ENCODE data around the gene FAM83F. TPM values are rescaled to one million over a fixed set of nuclear protein-coding genes. Genes with fewer than 3 reads are reported as not detected.

Gene FAM83F
- total and polyA plus RNA-seq, 10 of the 15 experiments (the other 5 are each of a cell fraction or from before 2014, with no cell fraction given), result 0.01 to 0.05 (median 0.01) TPM; not detected in 7

DNA sequence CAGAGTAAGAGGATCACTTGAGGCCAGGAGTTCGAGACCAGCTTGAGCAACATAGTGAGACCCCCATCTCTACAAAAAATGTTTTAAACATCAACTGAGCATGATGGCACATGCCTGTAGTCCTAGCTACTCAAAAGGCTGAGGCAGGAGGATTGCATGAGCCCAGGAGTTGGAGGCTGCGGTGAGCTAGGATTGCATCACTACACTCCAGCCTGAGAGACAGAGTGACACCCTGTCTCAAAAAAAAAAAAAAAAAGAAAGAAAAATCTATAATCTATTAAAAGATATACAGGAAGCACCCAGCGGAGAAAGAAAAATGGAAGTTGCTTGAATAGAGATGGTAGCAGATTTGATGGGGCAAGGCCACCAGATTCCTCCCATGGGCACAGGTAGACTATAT, 61.8 kb downstream of the FAM83F start:
- FAIRE-seq, result no peak

DNA sequence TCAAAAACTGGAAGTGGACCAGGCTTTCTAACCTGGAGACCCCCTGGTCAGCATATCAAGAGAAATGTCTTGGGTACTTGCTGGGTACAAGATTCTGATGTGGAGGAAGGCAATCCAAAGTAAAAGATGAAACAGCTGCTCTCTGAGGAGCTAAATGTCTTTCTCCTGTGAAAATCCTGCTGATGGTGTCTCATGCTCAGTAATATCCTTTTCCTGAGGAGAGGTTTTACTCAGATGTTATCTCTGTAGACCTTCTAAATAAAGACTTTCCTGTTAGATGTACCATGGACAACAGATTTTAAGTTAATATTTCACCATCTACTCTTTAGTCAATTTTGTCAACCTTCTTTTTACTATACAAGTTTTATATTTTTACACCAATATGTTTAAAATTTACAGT, 62.9 kb downstream of the FAM83F start:
- Histone ChIP-seq H3K27me3 (replicated peaks in 1 of 2; ENCODE audit: control insufficient read depth in 2 of 2, insufficient read depth in 2 of 2, low read length in 1 of 2) (no peaks in the 10 kb centered on the region), H3K9ac (ENCODE audit: control insufficient read depth, insufficient read depth, low read length) (no peak overlapping the region), H3K27ac (ENCODE audit: control insufficient read depth, insufficient read depth) (no peak overlapping the region), H3K4me2 (ENCODE audit: control insufficient read depth, insufficient read depth) (no peak overlapping the region), H3K4me1 (ENCODE audit: control insufficient read depth, insufficient read depth, low read length) (peaks cover 14% of the 10 kb centered on the region), H3K4me3 (no peak overlapping the region), H2AFZ (ENCODE audit: control insufficient read depth, low read depth, low read length) (no peak overlapping the region), H3K79me2 (ENCODE audit: control insufficient read depth, insufficient read depth, low read length) (peaks cover 5% of the 10 kb centered on the region), H4K20me1 (ENCODE audit: control insufficient read depth, insufficient read depth) (no peaks in the 10 kb centered on the region; the same call in none of the 2 replicates), H3K36me3 (ENCODE audit: control insufficient read depth in 2 of 2, insufficient read depth in 2 of 2, low read length in 1 of 2) (no peaks in the 10 kb centered on the region), H3K9me3 (replicated peaks; ENCODE audit: control insufficient read depth, insufficient read depth, low read length) (no peaks in the 10 kb centered on the region)
- ChIA-PET SMC1A (ENCODE audit: uncharacterized antibody, unreplicated experiment) (interaction anchor here (0.9 to 1.4 kb wide), 2 partner anchors 13 to 17 kb away, joined by 3 to 4 read pairs; no protein-coding TSS in a partner anchor), POLR2A (no interaction called here), CTCF (interaction anchor here (0.7 to 0.8 kb wide), 2 partner anchors 120 to 514 kb away, joined by 3 read pairs; partner anchors contain the start of gene TNRC6B), RAD21 (ENCODE audit: unreplicated experiment) (no interaction called here)
- FAIRE-seq (no peak), DNase-seq (ENCODE audit: low read depth, low spot score) (no peak), ATAC-seq (no peak)
- intact Hi-C loops (cut with micrococcal nuclease; ENCODE audit: unreplicated experiment) (no loop called here), in situ Hi-C loops (cut with MboI) (no loop called here)
- no peak for TF ChIP-seq SMAD5 (IDR thresholded peaks at IDR 0.05; ENCODE audit: low read depth)
- TF ChIP-seq, protein P1, sequence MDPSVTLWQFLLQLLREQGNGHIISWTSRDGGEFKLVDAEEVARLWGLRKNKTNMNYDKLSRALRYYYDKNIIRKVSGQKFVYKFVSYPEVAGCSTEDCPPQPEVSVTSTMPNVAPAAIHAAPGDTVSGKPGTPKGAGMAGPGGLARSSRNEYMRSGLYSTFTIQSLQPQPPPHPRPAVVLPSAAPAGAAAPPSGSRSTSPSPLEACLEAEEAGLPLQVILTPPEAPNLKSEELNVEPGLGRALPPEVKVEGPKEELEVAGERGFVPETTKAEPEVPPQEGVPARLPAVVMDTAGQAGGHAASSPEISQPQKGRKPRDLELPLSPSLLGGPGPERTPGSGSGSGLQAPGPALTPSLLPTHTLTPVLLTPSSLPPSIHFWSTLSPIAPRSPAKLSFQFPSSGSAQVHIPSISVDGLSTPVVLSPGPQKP (IDR thresholded peaks at IDR 0.05; ENCODE audit: low read depth, low read length), result no peak
- no peak for TF ChIP-seq IKZF1 (conservative IDR thresholded peaks at IDR 0.05)
- TF ChIP-seq, protein P2, sequence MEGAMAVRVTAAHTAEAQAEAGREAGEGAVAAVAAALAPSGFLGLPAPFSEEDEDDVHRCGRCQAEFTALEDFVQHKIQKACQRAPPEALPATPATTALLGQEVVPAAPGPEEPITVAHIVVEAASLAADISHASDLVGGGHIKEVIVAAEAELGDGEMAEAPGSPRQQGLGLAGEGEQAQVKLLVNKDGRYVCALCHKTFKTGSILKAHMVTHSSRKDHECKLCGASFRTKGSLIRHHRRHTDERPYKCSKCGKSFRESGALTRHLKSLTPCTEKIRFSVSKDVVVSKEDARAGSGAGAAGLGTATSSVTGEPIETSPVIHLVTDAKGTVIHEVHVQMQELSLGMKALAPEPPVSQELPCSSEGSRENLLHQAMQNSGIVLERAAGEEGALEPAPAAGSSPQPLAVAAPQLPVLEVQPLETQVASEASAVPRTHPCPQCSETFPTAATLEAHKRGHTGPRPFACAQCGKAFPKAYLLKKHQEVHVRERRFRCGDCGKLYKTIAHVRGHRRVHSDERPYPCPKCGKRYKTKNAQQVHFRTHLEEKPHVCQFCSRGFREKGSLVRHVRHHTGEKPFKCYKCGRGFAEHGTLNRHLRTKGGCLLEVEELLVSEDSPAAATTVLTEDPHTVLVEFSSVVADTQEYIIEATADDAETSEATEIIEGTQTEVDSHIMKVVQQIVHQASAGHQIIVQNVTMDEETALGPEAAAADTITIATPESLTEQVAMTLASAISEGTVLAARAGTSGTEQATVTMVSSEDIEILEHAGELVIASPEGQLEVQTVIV (IDR thresholded peaks at IDR 0.05; ENCODE audit: borderline replicate concordance, partially characterized antibody), result no peak
- BruUV-seq (replicated peaks), result no TSS peak

More for the DNA sequence above, 61.8 kb downstream of the FAM83F start:
- TF ChIP-seq SREBF2 (IDR thresholded peaks at IDR 0.05; ENCODE audit: low read length), result no peak
- TF ChIP-seq, protein P3, sequence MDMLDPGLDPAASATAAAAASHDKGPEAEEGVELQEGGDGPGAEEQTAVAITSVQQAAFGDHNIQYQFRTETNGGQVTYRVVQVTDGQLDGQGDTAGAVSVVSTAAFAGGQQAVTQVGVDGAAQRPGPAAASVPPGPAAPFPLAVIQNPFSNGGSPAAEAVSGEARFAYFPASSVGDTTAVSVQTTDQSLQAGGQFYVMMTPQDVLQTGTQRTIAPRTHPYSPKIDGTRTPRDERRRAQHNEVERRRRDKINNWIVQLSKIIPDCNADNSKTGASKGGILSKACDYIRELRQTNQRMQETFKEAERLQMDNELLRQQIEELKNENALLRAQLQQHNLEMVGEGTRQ (IDR thresholded peaks at IDR 0.05; ENCODE audit: borderline replicate concordance, low read depth, low read length), result no peak
- no peak for TF ChIP-seq CREB1 (IDR thresholded peaks at IDR 0.05; ENCODE audit: low read depth)
- Histone ChIP-seq H3K9ac (ENCODE audit: control insufficient read depth, insufficient read depth, low read length) (no peak overlapping the region), H3K4me3 (no peak overlapping the region), H3K36me3 (ENCODE audit: control insufficient read depth in 2 of 2, insufficient read depth in 2 of 2, low read length in 1 of 2) (no peaks in the 10 kb centered on the region), H3K27me3 (replicated peaks in 1 of 2; ENCODE audit: control insufficient read depth in 2 of 2, insufficient read depth in 2 of 2, low read length in 1 of 2) (no peaks in the 10 kb centered on the region), H3K27ac (ENCODE audit: control insufficient read depth, insufficient read depth) (no peak overlapping the region), H3K79me2 (ENCODE audit: control insufficient read depth, insufficient read depth, low read length) (peaks cover 5% of the 10 kb centered on the region), H3K9me3 (replicated peaks; ENCODE audit: control insufficient read depth, insufficient read depth, low read length) (no peaks in the 10 kb centered on the region), H2AFZ (ENCODE audit: control insufficient read depth, low read depth, low read length) (no peak overlapping the region), H3K4me2 (ENCODE audit: control insufficient read depth, insufficient read depth) (no peak overlapping the region), H3K4me1 (ENCODE audit: control insufficient read depth, insufficient read depth, low read length) (peaks cover 18% of the 10 kb centered on the region), H4K20me1 (ENCODE audit: control insufficient read depth, insufficient read depth) (no peaks in the 10 kb centered on the region; the same call in none of the 2 replicates)
- ATAC-seq, result no peak
- SMC1A ChIA-PET (ENCODE audit: uncharacterized antibody, unreplicated experiment), result interaction anchor here (1.2 to 1.9 kb wide), 6 partner anchors 9 to 292 kb away, joined by 3 to 10 read pairs (median 5); no protein-coding TSS in a partner anchor
- 65% methylated on average over 3 of the region's 3 CpGs for WGBS (ENCODE audit: insufficient coverage, insufficient replicate concordance, low lambda C conversion rate, missing lambda C conversion rate)
- intact Hi-C loops (cut with micrococcal nuclease; ENCODE audit: unreplicated experiment) (no loop called here), in situ Hi-C loops (cut with MboI) (no loop called here)
- CTCF ChIA-PET, result interaction anchor here (0.7 to 2.9 kb wide), 3 partner anchors 12 to 425 kb away, joined by 3 to 18 read pairs (median 7); no protein-coding TSS in a partner anchor
- DNase-seq (ENCODE audit: low read depth, low spot score), result no peak
- RAD21 ChIA-PET (ENCODE audit: unreplicated experiment), result interaction anchor here (1.0 kb wide), 1 partner anchor 12 kb away, joined by 3 read pairs; no protein-coding TSS in a partner anchor
- no TSS peak for BruUV-seq (replicated peaks)
- POLR2A ChIA-PET, result interaction anchor here (1.0 kb wide), 1 partner anchor 14 kb away, joined by 3 read pairs; no protein-coding TSS in a partner anchor

All from GM12878 (cell line).